ENCODE results near the gene IL9.

DNA sequence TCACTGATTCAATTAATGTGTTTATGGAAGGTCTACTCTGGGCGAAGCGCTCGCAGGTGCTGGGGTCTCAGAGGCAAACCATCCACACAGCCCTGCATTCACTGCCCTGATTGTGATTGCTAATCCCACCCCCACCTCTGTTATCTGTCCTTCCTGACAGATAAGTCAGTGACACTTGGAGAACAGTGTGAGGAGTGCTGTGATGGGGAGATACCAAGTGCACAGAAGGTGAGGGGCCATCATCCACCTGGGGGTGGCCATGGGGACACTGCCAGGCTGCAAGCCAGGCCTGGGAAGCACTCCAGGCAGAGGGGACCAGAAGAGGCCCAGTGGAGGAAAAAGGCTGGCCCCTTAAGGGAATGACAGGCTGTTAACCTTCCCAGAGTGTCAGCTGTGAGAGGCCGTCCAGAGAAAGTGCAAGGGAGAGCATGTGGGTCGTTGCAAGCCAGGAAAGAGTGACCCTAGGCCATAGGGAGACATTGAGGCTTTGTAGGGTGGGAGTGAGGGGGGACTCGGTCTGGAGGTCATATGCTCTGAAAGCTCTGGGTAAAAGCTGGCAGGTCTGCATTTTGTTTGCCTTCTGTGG, 18.0 kb downstream of the IL9 start:
- TF ChIP-seq, protein P1, sequence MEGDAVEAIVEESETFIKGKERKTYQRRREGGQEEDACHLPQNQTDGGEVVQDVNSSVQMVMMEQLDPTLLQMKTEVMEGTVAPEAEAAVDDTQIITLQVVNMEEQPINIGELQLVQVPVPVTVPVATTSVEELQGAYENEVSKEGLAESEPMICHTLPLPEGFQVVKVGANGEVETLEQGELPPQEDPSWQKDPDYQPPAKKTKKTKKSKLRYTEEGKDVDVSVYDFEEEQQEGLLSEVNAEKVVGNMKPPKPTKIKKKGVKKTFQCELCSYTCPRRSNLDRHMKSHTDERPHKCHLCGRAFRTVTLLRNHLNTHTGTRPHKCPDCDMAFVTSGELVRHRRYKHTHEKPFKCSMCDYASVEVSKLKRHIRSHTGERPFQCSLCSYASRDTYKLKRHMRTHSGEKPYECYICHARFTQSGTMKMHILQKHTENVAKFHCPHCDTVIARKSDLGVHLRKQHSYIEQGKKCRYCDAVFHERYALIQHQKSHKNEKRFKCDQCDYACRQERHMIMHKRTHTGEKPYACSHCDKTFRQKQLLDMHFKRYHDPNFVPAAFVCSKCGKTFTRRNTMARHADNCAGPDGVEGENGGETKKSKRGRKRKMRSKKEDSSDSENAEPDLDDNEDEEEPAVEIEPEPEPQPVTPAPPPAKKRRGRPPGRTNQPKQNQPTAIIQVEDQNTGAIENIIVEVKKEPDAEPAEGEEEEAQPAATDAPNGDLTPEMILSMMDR (IDR thresholded peaks at IDR 0.05), result no peak
- no peak for TF ChIP-seq POLR2AphosphoS5 (IDR thresholded peaks at IDR 0.05; ENCODE audit: low read depth, low read length)
- no peak for TF ChIP-seq SIN3A (IDR thresholded peaks at IDR 0.05; ENCODE audit: borderline replicate concordance, insufficient read depth, low read depth, low read length)
- TF ChIP-seq, protein P2, sequence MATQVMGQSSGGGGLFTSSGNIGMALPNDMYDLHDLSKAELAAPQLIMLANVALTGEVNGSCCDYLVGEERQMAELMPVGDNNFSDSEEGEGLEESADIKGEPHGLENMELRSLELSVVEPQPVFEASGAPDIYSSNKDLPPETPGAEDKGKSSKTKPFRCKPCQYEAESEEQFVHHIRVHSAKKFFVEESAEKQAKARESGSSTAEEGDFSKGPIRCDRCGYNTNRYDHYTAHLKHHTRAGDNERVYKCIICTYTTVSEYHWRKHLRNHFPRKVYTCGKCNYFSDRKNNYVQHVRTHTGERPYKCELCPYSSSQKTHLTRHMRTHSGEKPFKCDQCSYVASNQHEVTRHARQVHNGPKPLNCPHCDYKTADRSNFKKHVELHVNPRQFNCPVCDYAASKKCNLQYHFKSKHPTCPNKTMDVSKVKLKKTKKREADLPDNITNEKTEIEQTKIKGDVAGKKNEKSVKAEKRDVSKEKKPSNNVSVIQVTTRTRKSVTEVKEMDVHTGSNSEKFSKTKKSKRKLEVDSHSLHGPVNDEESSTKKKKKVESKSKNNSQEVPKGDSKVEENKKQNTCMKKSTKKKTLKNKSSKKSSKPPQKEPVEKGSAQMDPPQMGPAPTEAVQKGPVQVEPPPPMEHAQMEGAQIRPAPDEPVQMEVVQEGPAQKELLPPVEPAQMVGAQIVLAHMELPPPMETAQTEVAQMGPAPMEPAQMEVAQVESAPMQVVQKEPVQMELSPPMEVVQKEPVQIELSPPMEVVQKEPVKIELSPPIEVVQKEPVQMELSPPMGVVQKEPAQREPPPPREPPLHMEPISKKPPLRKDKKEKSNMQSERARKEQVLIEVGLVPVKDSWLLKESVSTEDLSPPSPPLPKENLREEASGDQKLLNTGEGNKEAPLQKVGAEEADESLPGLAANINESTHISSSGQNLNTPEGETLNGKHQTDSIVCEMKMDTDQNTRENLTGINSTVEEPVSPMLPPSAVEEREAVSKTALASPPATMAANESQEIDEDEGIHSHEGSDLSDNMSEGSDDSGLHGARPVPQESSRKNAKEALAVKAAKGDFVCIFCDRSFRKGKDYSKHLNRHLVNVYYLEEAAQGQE (IDR thresholded peaks at IDR 0.05; ENCODE audit: insufficient read depth in 1 of 2, low read depth in 2 of 2, low read length in 1 of 2), result no peak
- no peak for TF ChIP-seq TCF7L2 (IDR thresholded peaks at IDR 0.05; ENCODE audit: low read depth, low read length)

Data from Panc1 (cell line).